ENCODE results near the gene APC2. TPM values are rescaled to one million over a fixed set of nuclear protein-coding genes. Genes with fewer than 3 reads are reported as not detected.

Gene APC2
- total RNA-seq, 2 donors from 2014 or later: 0.38 to 0.57 TPM

GRCh38 chr19:1478934-1479707, 29.2 kb downstream of the APC2 start, which contains the start of gene C19orf25:
Gene C19orf25 (minus strand): TSS chr19:1479215. CDS start chr19:1478903, 312 bp downstream.
- H3K4me3 ChIP-seq (ENCODE audit: low read length): peak within 1 kb of the TSS; percentile 90
- no peaks in the 10 kb centered on the region for H3K4me1 ChIP-seq (ENCODE audit: control insufficient read depth, insufficient read depth, low read length)
- Mint-ChIP-seq H3K27ac (peak within 1 kb of the TSS; percentile 97), H3K36me3 (ENCODE audit: low read depth) (peaks cover 8% of the 10 kb centered on the region), H3K4me1 (no peaks in the 10 kb centered on the region), H3K4me3 (peak within 1 kb of the TSS; percentile 90), H3K9me3 (no peaks in the 10 kb centered on the region), H3K27me3 (ENCODE audit: insufficient read depth) (peaks cover 2% of the 10 kb centered on the region)
- peak within 1 kb of the TSS; percentile 67 for H3K9ac ChIP-seq (ENCODE audit: extremely low read depth, low read length, poor library complexity, severe bottlenecking)
- no peaks in the 10 kb centered on the region for H3K9me3 ChIP-seq (ENCODE audit: control insufficient read depth, low read length)
- H3K27ac ChIP-seq (ENCODE audit: low read depth, low read length): peak within 1 kb of the TSS; percentile 71
- H3K27me3 ChIP-seq (ENCODE audit: control insufficient read depth, insufficient read depth, low read length, poor library complexity, severe bottlenecking): no peaks in the 10 kb centered on the region
- peaks cover 21% of the 10 kb centered on the region for H3K36me3 ChIP-seq (ENCODE audit: control insufficient read depth, insufficient read depth, low read length)
- no peak for TF ChIP-seq CTCF (conservative IDR thresholded peaks at IDR 0.05)
- WGBS, 2 experiments (ENCODE audit: insufficient coverage in 1 of 2, insufficient read length in 1 of 2): 1 to 6% methylated on average over 42 to 71 of the region's 71 CpGs
- peak; percentile 97 for DNase-seq

- H3K9me3 ChIP-seq (ENCODE audit: control insufficient read depth, low read length): no peaks in the 10 kb centered on the region
- peaks cover 9% of the 10 kb centered on the region for H3K36me3 ChIP-seq (ENCODE audit: control insufficient read depth, insufficient read depth, low read length)
- 87 to 92% methylated on average over 19 to 26 of the region's 26 CpGs for WGBS, 2 experiments (ENCODE audit: insufficient coverage in 1 of 2, insufficient read length in 1 of 2)
- no peak for TF ChIP-seq CTCF (conservative IDR thresholded peaks at IDR 0.05)
- Mint-ChIP-seq H3K27ac (no peak overlapping the region), H3K36me3 (ENCODE audit: low read depth) (peaks cover 8% of the 10 kb centered on the region), H3K27me3 (ENCODE audit: insufficient read depth) (no peaks in the 10 kb centered on the region), H3K9me3 (no peaks in the 10 kb centered on the region), H3K4me3 (no peak overlapping the region), H3K4me1 (no peaks in the 10 kb centered on the region)
- no peak overlapping the region for H3K27ac ChIP-seq (ENCODE audit: low read depth, low read length)
- H3K4me3 ChIP-seq (ENCODE audit: low read length): no peak overlapping the region
- no peak for DNase-seq
- H3K9ac ChIP-seq (ENCODE audit: extremely low read depth, low read length, poor library complexity, severe bottlenecking): no peak overlapping the region
- no peaks in the 10 kb centered on the region for H3K27me3 ChIP-seq (ENCODE audit: control insufficient read depth, insufficient read depth, low read length, poor library complexity, severe bottlenecking)
- H3K4me1 ChIP-seq (ENCODE audit: control insufficient read depth, insufficient read depth, low read length): no peaks in the 10 kb centered on the region
Measured at GRCh38 chr19:1481224-1481892, 31.4 kb downstream of the APC2 start.

GRCh38 chr19:1481893-1482360, 32.0 kb downstream of the APC2 start:
- no peak overlapping the region for H3K4me3 Mint-ChIP-seq
- no peak for DNase-seq
- peaks cover 6% of the 10 kb centered on the region for H3K36me3 ChIP-seq (ENCODE audit: control insufficient read depth, insufficient read depth, low read length)
- no peaks in the 10 kb centered on the region for H3K27me3 ChIP-seq (ENCODE audit: control insufficient read depth, insufficient read depth, low read length, poor library complexity, severe bottlenecking)
- H3K9ac ChIP-seq (ENCODE audit: extremely low read depth, low read length, poor library complexity, severe bottlenecking): no peak overlapping the region
- WGBS, 2 experiments (ENCODE audit: insufficient coverage in 1 of 2, insufficient read length in 1 of 2): 93 to 95% methylated on average over 24 to 36 of the region's 36 CpGs
- peaks cover 8% of the 10 kb centered on the region for H3K36me3 Mint-ChIP-seq (ENCODE audit: low read depth)
- no peak overlapping the region for H3K27ac Mint-ChIP-seq
- H3K4me1 ChIP-seq (ENCODE audit: control insufficient read depth, insufficient read depth, low read length): no peaks in the 10 kb centered on the region
- TF ChIP-seq CTCF (conservative IDR thresholded peaks at IDR 0.05): no peak
- H3K4me3 ChIP-seq (ENCODE audit: low read length): no peak overlapping the region
- H3K27me3 Mint-ChIP-seq (ENCODE audit: insufficient read depth): no peaks in the 10 kb centered on the region
- H3K27ac ChIP-seq (ENCODE audit: low read depth, low read length): no peak overlapping the region
- H3K4me1 Mint-ChIP-seq: no peaks in the 10 kb centered on the region
- H3K9me3 Mint-ChIP-seq: no peaks in the 10 kb centered on the region
- H3K9me3 ChIP-seq (ENCODE audit: control insufficient read depth, low read length): no peaks in the 10 kb centered on the region

Measured in endodermal cell (in vitro differentiated cells).